Renal pelvis (tissue), 4 donors: ENCODE results near the gene ITPKB. TPM values are rescaled to one million over a fixed set of nuclear protein-coding genes. Genes with fewer than 3 reads are reported as not detected.
"Not testable (repeated sequence)": the region's sequence is repeated elsewhere in the genome, so short reads cannot be mapped to it uniquely, and the experiment has no call there.

ENCODE experiments used
- DNase-seq: peaks from one replicate; pipeline ENCODE4 v3.0.0-alpha.2; 2013
- polyA plus RNA-seq, 3 donors: library from polyadenylated mRNA; unstranded; fragments of 120-200 nt; gene quantifications; one replicate each; pipeline ENCODE4 v1.2.1, GENCODE V29; 2013; ENCODE audit not compliant: insufficient read length in 3 of 3

The ITPKB gene
- polyA plus RNA-seq, 3 donors: 23.8 to 25.5 (median 25.0) TPM

DNA sequence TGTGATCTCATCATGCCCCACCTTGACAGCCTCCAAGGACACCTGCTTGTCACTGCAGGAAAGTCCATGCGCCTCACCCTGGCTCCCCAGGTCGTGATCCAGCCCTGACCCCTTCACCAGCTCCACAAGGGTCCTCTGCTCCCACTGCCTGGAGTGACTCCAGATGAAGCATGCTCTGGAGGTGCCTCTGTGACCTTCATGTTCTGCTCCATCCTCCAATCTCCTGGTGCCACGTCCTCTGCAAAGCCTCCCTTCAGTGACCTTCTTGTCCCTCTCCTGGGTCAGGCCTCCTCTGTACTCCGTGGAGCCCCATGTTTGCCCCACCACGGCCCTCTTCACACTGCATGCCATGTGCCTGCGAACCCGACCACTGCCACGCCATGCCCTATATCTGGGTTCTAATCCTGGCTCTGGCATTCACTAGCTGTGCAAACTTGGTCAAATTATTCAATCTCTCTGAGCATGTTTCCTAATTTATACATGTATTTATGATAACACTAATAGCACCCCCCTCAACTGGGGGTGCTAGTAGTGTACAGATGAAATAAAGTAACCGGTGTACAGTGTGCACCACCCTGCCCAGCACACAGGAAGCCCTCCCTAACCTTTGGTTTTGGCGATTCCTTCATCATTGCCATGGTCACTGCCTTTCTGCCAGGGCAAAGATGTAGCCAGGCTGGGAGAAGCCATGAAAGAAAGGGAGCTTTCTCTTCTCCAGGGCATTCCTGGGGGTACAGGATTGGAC, 113.1 kb downstream of the ITPKB start:
- no peak for DNase-seq

DNA sequence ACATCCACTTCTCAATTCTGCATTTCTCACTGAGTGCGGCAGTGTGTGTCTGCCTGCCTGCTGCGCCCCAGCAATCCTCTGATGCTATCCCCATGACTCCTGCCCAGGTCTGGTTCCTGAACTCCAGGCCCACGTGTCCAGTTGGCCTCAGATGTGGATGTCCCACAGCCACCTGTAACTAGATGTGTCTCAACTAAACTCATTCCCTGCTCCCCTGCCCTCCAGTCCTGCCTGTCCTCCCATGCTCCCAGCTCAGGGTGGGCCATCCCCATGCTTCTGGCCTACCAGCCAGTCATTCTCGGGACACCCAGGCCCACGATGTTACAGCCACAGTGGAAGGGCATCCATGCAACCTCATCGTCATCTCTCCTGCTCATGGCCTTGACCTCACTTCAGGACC, 113.8 kb downstream of the ITPKB start:
- no peak for DNase-seq

DNA sequence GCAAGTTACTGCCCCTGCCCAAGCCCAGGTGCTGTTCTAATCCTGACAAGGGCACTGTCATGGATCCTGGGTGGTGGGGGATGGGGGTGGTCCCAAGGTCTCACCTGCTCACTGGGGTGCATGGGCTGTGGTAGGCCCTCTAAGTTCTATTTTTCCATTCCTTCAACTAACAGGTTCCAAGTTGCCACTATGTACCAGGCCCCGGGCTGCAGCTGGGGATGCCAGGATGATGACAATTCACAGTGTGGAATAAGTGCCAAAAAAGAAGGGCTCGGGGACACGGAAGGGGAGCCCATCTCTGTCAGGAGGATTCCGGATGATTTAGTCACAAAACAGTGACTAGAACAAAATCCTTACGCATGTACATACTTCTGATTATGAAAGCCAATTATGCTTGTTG, 114.6 kb downstream of the ITPKB start:
- DNase-seq: no peak

DNA sequence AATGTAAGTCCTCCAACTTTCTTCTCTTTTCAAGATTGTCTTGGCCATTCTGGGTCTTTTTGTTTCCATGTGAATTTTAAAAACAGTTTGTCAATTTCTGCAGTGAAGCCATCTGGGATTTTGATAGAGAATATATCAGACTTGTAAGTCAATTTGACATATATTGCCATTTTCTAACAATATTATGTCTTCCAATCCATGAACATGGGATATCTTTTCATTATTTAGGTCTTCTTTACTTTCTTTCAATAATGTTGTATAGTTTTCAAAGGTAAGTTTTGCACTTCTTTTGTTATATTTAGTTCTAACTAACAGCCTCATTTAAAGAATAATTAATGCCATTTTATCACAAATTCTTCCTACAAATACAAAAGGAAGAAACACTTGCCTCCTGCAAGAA, 117.1 kb downstream of the ITPKB start:
- DNase-seq: no peak

DNA sequence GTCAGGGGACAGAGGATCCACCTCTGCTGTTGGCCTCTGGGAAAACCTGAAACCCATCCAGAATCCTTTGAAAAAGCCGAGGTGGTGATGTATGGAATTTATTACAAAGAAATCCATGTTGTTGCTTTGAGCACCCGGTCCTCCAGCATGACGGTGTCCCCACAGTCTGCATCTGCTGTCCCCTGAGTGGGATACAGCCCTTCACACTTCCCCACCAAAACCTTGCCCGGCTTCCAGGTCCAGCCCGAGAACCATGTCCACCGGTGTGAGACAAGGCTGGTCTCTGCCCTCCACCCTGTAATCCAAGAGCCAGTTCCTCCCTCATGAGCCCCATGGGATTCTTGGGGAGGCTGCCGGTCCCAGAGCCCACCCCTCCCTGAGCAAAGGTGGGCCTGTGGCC, 120.1 kb downstream of the ITPKB start:
- no peak for DNase-seq

DNA sequence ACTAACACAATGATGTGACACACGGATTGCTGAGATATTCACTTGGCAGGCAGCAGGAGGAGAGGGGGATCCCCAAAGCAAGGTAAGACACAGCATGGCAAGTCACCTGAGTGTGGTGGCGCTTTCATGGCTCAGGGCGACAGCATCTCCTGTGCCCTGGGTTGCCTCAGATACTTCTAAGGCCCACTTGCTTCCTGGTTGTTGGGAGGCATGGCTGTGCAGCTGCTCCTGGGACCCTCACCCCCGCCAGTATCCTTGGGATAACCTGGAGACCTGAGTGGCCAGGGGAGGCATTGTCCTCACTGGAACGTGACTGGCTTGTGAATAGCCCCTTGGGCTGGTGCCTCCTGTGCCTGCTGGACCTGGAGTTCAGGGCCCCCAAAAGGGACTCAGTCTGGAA, 120.7 kb downstream of the ITPKB start:
- DNase-seq: no peak

DNA sequence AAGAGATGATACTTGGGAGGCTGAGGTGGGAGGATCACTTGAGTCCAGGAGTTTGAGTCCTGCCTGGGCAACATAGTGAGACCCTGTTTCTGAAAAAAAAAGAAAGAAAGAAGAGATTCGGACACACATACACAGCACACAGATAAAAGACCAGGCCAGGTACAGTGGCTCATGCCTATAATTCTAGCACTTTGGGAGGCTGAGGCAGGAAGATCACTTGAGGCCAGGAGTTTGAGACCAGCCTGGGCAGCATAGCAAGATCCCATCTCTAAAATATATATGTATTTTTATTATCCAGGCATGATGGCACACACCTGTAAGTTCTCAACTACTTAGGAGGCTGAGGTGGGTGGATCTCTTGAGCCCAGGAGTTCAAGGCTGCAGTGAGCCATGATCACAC, 121.4 kb downstream of the ITPKB start:
- not testable (repeated sequence) for DNase-seq

DNA sequence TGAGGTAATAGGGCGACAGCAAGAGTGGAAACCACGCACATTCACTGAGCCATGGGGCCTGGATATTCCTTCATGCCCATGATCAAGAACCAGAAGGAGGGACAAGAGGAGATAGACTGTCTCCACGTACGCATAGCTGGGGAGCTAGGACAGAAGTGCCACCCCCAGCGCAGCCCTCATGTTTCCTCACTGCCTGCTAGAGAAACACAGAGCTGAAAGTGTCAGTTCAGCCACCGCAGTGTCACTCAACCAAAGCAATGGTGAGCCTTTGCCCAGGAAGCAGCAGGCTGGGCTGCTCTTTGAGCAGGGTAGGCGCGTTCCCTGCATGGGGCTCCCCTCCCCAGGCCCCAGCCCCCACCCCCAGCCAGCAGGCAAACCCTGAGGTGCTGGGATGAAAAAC, 122.0 kb downstream of the ITPKB start:
- DNase-seq: no peak

DNA sequence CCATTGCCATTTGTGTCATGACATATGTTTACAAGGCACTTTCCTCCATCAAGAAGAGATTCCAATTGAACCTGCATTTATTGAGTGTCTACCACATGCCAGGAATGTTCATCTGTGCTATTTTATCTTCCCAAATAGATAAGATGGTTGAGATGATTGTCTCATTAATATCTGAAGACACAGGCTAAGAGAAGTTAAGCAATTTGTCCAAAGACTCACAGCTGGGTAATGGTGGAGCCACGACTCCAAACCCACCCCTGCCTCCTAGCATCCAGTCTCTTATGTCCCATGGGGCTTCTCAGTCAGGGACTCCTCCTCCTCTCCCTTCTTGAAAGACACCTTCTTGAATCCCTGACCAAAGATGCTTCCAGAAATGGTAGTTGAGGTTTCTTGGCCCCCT, 122.4 kb downstream of the ITPKB start:
- DNase-seq: no peak

DNA sequence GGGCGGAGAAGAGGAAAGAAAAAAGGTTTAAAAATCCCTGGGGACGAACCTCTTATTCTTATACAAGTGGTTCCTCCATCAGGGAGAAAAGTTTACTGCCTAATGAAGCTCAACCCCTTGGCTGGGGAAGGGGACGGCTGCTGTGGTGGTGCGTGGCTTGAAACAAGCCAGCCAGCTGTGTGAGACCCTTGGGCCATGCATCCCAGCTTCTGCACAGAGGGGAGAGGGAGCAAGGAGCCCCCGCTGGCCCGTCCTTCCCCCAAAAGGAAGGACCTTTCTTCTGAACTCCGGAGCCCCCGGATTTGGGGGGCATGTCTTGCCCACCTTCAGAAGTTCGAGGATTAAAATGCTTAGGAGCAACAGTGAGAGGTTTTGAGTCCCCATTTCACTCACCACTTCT, 123.2 kb downstream of the ITPKB start:
- no peak for DNase-seq

DNA sequence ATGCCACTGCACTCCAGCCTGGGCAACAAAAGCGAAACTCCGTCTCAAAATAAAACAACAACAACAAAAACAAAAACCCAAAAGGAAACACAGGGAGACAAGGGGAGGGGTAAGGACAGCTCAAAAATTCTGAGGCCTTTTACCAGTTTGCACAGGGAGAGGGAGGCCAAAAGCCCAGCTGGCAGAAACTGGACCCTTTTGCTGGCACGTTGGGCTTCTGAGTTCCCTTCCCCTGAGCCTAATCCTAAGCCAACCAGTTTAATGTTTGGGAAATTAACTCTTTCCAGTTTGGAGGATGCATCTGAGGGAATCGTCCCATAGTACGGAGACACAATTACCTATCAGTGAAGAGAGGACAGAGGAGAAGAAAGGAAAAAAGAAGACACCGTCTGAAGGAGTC, 127.1 kb downstream of the ITPKB start:
- not testable (repeated sequence) for DNase-seq

DNA sequence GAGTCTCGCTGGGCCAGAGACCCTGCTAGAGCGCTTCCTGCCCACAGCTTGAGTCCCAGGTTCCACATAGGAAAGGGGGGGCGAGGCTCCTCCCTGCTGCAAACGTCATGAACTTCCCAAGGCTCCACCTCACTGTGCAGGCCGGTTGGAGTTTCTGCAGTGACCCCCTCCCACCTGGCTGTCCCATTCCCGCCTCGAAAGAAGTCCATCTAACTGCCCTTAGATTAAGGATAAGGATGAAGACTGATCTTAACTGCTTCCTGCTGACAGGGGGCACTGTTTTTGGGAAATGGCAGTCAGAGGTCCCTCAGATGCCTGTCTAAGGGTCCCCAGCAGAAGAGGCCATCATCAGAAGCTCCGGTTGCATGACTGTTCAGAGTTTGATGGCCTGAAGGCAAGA, 127.8 kb downstream of the ITPKB start:
- no peak for DNase-seq

DNA sequence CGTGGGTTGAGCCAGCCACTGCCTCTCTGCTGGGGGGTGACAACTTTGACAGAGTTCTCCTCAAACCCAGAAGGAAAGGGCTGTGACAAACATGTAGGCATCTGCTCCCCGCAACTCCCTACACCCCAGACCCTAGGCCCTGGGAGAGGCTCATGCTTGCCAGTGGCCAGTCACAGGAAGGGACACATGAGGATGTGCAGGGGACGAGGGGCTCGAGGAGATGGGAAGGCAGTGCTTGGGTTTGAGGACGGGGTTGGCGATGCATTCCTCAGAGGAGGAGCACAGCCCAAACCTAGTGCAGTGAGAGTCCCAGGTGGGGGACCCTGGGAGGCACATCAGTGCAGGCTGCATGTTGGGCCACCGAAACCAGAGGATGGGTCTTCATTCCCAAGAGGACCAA, 128.4 kb downstream of the ITPKB start:
- no peak for DNase-seq

DNA sequence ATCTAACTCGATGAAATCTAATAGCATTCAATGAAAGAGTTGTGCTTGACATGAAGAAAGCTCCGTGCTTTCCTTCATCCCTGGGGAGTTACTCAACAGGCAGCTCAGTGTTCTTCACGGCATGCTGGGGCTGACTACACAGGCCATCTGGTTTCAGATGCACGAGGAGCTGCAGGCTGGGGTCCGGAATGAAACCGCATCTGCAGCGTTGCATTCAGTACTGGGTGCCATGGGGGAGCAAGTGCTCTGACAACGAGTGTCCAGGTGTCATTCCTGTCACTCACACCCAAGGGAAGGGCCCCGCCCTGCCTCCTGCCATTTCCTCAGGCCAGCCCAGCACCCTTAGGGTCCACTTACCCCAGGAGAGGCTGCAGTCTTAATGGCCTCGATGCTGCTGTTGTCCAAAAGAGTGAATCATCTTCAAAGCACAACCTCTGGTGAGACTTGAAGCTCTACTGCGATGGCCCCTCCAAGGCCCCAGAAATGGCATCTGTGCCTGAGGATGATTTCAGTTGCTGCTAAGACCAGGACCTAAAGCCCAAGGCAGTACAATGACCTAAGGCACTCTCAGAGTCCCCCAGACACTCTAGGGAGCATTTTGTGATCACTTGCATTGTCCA, 129.1 kb downstream of the ITPKB start:
- no peak for DNase-seq

DNA sequence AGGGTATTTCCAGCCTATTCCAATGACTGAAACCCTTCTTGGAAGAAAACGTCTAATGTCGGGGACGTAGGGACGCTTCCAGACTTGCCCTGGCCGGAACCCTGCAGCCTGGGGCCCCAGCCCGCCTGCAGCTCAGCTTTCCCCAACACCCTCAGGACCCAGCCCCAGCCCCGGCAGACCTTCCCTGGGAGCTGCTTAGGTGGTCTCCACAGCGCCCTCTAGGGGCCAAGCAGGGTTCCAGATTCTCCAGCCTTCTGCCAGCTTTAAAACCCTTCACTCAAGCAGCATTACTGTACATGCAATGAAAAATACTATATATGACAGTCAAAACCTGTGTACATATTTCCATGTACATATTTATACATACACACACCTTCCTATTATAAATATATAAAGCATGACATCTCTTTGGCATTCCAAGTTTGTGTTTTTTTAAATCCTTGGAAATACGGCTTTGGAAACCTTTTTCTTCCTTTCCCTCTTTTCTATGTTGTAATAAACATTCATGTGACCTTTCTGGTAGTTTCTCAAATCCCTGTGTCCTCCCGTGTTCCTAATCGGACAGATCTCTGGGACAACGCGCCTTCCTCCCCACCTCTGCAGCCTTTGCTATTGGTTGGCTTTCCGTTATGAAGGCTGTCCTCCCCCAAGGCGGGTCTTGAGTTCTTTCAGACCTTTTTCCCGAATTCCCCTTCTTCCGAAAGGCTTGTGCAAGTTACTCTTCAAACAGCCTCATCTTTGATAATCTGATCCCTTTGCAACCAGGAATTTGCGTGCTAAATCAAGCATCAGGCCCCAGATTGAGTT, 130.2 kb downstream of the ITPKB start:
- peak; percentile 68 for DNase-seq

DNA sequence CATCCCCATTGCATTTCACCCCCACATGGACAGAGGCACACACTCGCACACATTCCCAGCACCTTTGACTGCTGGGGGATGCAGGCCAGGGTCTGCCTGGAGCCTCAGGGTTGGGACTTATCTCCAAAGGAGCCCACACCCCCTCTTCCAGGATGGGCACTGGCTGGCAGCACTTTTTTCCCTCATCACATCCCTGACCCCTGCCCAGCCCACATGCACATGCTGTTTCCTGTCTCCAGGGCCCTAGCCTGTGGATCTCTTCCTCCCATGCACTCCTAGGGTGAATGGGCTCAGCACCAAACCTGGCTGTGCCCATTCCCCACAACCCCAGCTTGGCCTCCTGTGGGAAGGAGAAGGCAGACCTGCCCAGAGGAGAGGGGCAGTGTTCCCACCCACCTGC, 131.3 kb downstream of the ITPKB start:
- no peak for DNase-seq

DNA sequence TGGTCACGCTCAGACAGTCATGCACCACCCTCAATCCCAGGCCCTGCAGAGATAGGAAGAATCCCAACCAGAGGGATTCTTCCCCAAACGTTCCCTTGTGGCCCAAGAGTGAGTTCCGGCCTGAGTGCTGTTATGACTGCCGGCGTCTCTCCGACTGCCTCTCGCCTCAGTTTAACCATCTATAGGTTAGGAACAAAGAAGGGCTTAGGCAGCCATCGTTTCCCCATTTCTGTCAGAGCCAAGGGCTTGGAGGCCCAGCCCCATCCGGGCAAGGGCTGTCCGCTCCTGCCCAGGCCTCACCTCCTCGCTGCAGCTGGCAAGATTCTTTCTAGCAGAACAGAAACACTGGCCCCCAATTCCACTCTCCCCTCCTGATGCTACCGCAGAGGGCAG, 131.8 kb downstream of the ITPKB start:
- DNase-seq: no peak

DNA sequence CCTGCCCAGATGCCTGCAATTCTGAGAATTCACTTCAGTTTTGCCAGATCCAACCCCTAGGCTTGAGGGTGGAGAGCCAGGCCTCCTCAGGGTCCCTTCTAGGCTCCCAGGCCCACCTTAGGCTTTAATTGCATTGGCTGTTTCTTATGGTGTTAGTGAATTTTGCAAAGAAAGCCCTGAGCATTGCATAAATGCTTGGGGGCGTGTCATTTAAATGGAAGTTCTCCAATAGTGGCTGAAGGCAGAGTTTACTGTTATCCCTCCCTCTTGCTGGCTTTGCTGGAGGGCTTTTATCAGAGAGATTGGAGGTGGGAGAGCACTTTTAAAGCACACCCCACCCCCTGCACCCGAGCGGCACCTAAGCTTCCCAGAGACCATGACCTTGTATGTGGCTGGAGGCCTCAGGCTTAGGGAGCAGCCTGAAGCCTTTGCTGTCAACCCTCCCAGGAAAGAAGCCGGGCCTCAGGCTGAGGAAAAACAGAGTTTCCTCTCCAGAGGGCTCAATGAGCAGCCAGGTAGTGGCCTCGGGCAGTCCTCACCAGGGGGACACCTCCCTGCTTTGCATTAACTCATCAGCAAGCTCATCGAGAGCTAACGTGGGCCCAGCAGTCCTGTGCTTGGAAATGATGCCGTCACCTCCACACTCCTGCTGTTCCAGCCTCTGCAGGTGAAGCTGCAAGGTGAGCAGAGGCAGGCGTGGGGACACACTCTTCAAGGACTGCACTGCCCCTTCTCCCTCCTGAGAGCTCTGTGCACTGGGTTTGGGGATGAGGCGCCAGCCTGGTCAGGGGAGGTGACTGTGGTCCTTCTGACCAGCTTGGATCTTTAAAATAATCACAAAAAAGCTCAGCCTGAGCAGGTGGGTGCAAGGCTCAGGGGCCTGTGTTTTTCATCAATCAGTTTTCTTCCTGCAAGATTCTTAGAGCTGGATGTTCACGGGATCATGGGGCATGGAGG, 132.5 kb downstream of the ITPKB start:
- DNase-seq: no peak

DNA sequence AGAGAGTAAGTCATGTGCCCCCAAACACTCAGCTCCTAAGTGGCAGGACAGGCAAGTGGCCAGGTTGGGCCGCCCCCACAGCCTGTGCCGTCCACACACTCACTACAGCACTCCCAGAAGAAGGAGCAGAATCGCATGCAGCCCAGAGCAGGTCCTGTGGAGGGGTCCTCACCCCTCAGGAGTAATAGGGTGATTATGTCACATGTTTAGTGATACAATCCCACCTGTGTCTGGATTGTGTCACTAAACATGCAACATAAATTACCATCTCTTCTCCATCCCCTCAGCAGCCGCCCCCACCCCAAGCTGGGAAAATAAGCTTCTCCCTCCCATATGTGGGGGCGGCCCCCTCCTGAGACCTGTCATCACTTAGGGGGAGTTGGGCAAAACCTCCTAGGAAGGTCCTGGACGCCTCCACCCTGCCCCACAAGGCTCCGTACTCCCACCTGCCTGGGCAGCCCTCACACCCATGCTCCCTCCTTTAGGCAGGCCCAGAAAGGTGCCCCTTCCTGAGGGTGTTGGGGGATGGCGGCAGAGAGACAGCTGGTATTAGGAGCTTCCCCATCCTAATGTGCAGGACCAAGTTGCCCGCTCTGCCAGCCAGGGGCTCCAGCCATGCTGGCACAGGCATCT, 133.6 kb downstream of the ITPKB start:
- no peak for DNase-seq

DNA sequence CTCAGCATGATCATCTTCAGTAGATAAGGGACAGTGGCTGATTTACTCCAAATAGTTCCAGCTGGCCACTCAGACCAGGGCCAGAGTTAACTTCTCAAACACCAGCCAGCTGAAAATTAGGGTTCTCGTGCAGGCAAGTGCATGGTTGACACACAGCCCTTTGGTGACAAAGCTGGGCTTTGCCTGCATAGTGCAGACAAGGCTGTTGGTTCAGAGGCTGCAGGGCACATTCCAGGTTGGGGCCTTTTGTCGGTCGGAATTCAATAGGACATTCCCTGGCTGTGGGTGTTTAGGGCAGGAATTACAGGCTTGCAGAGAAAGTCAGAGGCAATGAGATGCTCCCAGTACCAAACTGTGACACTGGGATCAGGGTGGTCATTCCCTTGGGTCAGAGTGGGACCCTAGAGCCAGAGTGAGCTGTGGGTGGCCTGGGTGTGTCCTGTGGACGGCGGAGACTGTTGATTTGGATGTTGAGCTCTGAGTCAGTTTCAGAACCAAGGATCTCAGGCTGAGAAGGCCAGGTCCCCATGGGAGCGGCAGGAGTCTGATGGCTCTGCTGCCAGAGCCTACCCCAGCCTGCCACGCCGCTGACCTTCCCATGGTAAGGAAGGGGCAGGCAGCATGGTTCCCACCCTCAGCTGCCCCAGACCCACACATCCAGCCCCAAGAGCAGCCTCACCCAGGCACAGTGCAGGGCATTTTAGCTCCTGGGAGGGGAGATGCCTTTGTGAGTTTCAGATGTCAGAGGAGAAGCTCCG, 134.3 kb downstream of the ITPKB start:
- no peak for DNase-seq
